GM12892 (cell line): Measurements from ENCODE around the gene WDFY2.

Experiments used
- POLR2A ChIP-seq: IDR thresholded peaks from 2 replicates; pipeline ENCODE4 v1.6.1; 2011; ENCODE audit warnings: low read depth, low read length, control low read depth
- TAF1 ChIP-seq: IDR thresholded peaks from 2 replicates; pipeline ENCODE4 v1.6.1; 2011; ENCODE audit warnings: low read depth, mild to moderate bottlenecking, control low read depth, low read length, borderline replicate concordance

- TF ChIP-seq POLR2A (no peak), TAF1 (no peak)
These were observed 194.1 kb downstream of the WDFY2 start for GRCh38 chr13:51778392-51778791.
